AG08395 (cell line): ENCODE results near the gene COL8A1.

Source experiments
- DNase-seq: peaks from one replicate; pipeline ENCODE4 v3.0.0; 2012; ENCODE audit warnings: mixed read lengths, low spot score

Gene COL8A1

GRCh38 chr3:99761415-99762165 lies 123.2 kb downstream of the COL8A1 start:
- DNase-seq: no peak

- DNase-seq: no peak
These were observed 124.5 kb downstream of the COL8A1 start for GRCh38 chr3:99762901-99763300.

GRCh38 chr3:99764377-99764776 lies 126.0 kb downstream of the COL8A1 start:
- DNase-seq: no peak

- DNase-seq: peak; percentile 26
These were observed 126.9 kb downstream of the COL8A1 start for GRCh38 chr3:99765042-99765942.

DNA sequence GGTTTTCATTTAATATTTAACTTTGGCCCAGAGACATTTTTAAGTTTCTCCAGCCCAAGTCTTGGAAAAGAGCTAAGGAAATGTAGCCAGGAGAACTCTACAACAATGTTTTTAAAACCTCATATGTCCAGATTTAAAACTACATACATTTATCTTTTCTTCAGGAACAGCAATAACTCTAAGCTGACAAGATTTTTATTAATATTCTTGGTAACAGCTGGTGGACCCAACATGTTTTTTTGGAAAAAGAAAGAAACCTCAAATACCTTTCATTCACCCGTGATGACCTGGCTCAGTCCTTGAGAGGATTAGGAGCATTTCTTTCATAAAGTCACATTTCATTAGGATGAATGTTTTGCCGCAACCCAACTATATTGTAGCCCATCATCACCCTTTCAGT lies 128.9 kb downstream of the COL8A1 start:
- DNase-seq: no peak

GRCh38 chr3:99768126-99768525 lies 129.7 kb downstream of the COL8A1 start:
- no peak for DNase-seq

DNA sequence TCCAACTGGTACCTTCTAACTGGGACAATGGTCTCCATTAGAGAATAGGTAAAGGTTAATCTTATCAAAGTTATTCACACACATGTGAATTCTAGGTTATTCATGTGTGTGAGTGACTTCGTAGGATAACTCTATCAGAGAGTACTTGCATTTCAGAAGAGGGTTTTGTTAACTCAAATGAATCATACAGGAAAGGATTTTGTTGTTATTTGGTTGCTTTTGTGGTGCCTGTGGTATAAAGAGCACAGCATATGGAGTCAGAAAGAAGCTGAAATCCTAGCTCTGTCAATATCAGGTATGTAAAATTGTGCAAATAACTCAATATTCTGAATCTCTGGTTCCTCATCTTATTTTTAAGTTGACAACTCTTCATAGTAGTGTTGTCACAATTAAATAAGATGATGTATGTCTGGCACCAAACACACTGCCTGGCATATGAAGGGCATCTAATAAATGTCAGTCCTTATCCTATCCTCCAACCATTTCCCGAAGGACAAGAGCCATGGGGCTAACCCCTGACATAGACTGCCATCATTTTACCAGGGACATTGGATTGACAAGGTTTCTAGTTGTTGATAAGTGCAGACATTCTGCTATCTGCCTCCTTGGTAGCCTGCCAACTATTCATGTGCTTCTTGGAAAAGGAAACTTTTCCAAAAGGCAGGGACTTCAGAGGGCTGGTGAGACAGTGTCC lies 130.6 kb downstream of the COL8A1 start:
- no peak for DNase-seq

- DNase-seq: no peak
These were observed 133.8 kb downstream of the COL8A1 start for GRCh38 chr3:99772171-99772570.

DNA sequence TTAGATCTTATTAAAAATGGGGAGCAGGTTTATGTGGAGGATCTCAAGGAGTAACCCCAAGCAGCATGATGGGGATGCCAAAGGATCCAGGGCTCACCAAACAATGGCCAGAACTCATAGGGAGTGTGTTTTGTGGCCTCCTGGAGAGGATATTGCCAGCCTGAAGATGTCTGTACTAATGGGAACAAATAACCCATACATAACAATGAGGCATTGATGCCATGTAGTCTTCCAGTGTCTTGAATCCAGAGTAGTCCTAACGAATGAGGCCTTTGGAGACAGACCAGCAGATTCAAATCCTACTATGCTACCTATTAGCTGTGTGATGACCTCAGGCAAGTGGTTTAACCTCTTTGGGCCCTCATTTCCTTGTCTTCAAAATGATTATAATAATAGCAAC lies 134.3 kb downstream of the COL8A1 start:
- DNase-seq: no peak

DNA sequence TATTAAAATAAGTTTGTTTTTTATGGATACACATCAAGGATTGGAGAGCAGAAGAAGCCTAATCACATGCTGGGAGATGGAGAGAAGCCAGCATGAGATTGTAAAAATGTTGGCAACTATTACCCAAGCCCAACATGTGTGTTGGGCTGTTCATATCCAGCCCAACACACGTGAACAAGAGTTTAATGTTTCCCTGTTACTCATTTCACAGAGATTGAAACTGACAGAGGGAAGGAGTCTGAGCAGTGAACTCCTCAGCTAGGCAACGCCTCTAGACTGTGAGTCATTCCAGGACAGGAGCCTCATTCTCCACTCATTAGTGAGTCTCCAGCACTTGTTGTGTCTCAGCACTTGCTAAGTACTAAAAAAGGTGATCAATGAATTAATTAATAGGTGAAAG lies 136.1 kb downstream of the COL8A1 start:
- peak; percentile 55 for DNase-seq

DNA sequence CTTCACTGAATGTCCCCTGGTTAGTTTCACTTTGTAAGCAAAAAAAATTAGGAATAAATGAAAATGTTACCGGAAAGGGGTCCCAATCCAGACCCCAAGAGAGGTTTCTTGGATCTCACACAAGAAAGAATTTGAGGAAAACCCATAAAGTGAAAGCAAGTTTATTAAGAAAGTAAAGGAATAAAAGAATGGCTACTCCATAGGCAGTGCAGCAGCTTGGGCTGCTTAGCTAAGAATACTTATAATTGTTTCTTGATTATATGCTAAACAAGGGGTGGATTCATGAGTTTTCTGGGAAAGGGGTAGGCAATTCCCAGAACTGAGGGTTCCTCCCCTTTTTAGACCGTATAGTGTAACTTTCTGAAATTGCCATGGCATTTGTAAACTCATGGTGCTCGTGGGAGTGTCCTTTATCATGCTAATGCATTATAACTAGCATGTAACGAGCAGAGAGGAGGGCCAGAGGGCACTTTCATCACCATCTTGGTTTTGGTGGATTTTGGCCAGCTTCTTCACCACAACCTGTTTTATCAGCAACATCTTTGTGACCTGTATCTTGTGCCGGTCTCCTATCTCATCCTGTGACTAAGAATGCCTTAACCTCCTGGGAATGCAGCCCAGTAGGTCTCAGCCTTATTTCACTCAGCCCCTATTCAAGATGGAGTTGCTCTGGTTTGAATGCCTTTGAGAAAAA lies 138.3 kb downstream of the COL8A1 start:
- no peak for DNase-seq

GRCh38 chr3:99777210-99777549 lies 138.8 kb downstream of the COL8A1 start:
- no peak for DNase-seq

DNA sequence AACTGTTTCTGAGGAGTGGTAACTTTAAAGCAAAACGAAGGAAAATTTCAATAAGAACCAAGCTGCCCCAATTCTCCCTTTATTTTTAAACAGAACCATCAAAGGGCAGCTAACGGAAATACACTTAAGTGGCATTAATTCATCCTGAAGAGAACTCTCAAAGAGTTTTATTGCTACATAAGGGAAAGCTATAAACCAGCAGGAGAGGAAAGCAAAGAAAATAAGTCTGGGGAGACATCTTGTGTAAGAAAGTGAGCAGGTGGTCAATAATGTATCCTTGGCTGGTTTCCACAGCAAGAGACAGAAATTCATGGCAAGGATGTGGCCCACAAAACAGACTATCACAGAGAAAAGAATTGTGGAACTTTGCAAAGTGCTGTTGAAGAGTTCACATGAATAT lies 139.3 kb downstream of the COL8A1 start:
- DNase-seq: no peak

DNA sequence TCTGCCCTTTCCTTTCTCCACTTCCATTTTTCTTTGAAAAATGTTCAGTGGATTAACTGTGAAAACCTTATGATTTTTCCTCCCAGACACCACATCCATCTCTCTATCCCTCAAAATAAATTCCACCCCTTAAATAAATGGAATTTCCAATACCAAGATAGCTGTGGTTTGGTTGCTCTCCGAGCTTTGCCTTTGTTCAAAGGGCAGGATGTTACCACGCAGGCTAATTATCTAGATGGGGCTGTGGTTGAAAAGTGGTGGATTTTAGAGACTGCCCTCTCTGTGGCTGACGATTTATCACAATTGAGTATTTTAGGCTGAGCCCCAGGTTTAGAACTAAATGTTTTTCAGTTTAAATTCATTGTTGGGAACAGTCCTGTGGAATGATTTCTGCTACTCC lies 142.4 kb downstream of the COL8A1 start:
- peak; percentile 30 for DNase-seq

DNA sequence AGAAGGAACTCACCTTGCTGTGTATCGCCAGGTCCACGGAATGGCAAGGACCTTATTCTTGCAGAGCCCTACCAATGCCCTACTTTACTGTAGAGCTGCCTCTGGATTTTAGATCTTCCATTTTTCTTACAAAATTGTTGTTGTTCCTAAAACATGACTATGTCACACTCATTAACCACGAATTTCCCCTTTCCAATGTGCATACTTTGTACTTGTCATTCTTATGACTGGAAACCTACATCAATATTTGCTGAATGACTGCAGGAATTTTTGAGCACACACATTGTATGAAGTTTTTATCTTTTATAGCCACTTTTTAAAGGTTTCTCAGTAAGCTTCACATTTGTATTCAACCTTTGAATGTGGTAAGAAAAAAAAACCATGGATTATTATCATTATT lies 143.4 kb downstream of the COL8A1 start:
- DNase-seq: peak; percentile 19

DNA sequence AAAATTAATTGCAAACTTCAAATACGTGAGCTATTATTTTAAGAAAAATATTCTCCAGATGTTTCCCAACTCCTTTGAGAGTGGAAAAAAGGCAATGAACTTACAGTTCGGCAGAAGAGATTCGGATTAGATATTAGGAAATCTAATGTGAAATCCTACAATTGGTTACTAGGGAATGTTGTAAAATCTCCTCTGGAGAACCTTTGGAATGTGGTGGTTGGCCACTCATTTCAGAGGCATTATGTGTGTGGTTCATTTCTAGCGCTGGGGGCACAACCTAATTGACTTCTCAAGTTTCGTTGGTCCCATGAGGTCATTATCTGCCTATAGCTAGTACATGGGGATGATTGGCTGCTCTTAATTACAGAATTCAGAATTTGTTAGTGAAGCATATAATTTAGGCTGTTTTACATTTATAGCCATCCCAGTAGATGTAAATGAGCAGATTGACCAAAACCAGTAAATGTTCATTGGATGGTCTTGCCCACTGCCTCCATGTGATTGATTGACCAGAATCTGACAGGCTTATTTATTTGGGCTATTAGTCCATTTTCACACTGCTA lies 144.7 kb downstream of the COL8A1 start:
- peak; percentile 84 for DNase-seq

GRCh38 chr3:99789011-99789721 lies 150.8 kb downstream of the COL8A1 start:
- DNase-seq: peak; percentile 73

- no peak for DNase-seq
These were observed 156.1 kb downstream of the COL8A1 start for GRCh38 chr3:99794485-99794884.

GRCh38 chr3:99795573-99795972 lies 157.2 kb downstream of the COL8A1 start:
- no peak for DNase-seq

DNA sequence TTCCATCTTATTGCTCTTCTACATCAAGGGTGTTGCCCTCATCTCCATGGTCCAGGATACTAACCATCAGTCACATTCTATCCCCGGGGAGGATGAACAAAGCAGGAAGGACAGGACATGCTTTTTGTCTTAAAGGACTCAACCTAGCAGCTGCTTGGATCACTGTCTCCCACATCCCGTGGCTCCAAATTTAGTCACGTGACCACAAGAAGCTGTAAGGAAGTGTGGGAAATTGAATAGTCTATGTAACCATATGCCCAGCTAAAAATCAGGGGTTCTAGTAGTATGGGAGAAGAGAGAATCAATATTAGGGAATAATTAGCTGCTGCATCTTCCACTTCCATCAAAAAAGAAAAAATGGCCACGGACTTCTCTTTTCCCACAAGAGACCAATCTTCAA lies 161.0 kb downstream of the COL8A1 start:
- no peak for DNase-seq

GRCh38 chr3:99803297-99803696 lies 164.9 kb downstream of the COL8A1 start:
- no peak for DNase-seq
